ENCODE results near the gene RNH1.

RNH1 gene

GRCh38 chr11:497565-498296 is 9.3 kb downstream of the RNH1 start:
- DNase-seq: no peak

GRCh38 chr11:496834-497564 is 10.0 kb downstream of the RNH1 start:
- no peak for DNase-seq

GRCh38 chr11:495537-495931 is 11.5 kb downstream of the RNH1 start:
- DNase-seq: no peak

- no peak for DNase-seq
Measured at GRCh38 chr11:494761-495536, 12.1 kb downstream of the RNH1 start.

GRCh38 chr11:492427-493226 is 14.4 kb downstream of the RNH1 start:
- no peak for DNase-seq

GRCh38 chr11:491358-491757 is 15.7 kb downstream of the RNH1 start:
- DNase-seq: no peak

- DNase-seq: no peak
Measured at GRCh38 chr11:490930-491260, 16.1 kb downstream of the RNH1 start.

GRCh38 chr11:490186-490929 is 16.7 kb downstream of the RNH1 start:
- DNase-seq: no peak

GRCh38 chr11:489610-490185 is 17.3 kb downstream of the RNH1 start:
- no peak for DNase-seq

- DNase-seq: no peak
Measured at GRCh38 chr11:488992-489391, 18.1 kb downstream of the RNH1 start.

- no peak for DNase-seq
Measured at GRCh38 chr11:488579-488978, 18.5 kb downstream of the RNH1 start.

GRCh38 chr11:488062-488461 is 19.0 kb downstream of the RNH1 start:
- DNase-seq: no peak

- no peak for DNase-seq
Measured at GRCh38 chr11:487571-488021, 19.4 kb downstream of the RNH1 start.

GRCh38 chr11:486189-486588 is 20.9 kb downstream of the RNH1 start:
- no peak for DNase-seq

- DNase-seq: no peak
Measured at GRCh38 chr11:484616-485015, 22.4 kb downstream of the RNH1 start.

GRCh38 chr11:479311-479710 is 27.7 kb downstream of the RNH1 start:
- DNase-seq: no peak

GRCh38 chr11:477052-477715 is 29.9 kb downstream of the RNH1 start:
- DNase-seq: no peak

- no peak for DNase-seq
Measured at GRCh38 chr11:476416-476815, 30.6 kb downstream of the RNH1 start.

- no peak for DNase-seq
Measured at GRCh38 chr11:475941-476340, 31.1 kb downstream of the RNH1 start.

GRCh38 chr11:474914-475506 is 32.0 kb downstream of the RNH1 start:
- DNase-seq: no peak
